Peyer's patch (tissue), 4 donors: ENCODE data around the gene PACRG.

Experiments
- CTCF ChIP-seq, 6 experiments: fragments of 450-650 bp in 4 of 6; fragments of 200-600 bp in 2 of 6; sonication (generic) in 1 of 6; IDR thresholded peaks; one replicate each; pipeline ENCODE4 v1.5.1; 2017 to 2019; ENCODE audit warnings: antibody characterized with exemption in 6 of 6, mild to moderate bottlenecking in 3 of 6, moderate library complexity in 1 of 6
- POLR2A ChIP-seq, 2 donors: fragments of 450-650 bp; IDR thresholded peaks; one replicate each; pipeline ENCODE4 v1.5.1; 2017; ENCODE audit warnings: antibody characterized with exemption in 2 of 2, mild to moderate bottlenecking in 2 of 2, moderate library complexity in 2 of 2

DNA sequence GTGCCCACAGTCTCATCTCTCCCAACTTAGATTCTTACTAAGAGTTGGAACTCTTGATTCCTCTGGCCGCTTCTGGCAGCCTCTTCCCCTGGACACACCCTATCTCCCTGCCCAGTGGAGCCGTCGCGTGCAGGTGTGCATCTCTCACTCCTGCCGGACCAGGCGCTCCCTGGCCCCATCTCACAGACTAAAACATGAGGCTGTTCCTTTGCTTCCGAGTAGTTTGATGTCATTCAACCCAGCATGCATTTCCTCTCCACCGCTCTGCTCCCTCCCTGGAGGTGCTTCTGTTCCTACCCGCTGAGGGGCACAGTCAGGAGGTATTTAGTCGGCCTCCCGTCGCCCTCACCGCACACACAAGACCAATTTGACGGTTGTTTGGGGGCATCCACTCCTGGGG is 458.8 kb downstream of the PACRG start:
- TF ChIP-seq CTCF (IDR thresholded peaks at IDR 0.05) (no peak), POLR2A (IDR thresholded peaks at IDR 0.05) (no peak)
